HS-27A (cell line): ENCODE data around the gene RHBDD1.

Experiments
- DNase-seq: peaks from one replicate; pipeline ENCODE4 v3.0.0-alpha.2; 2012; ENCODE audit warnings: low read depth, missing footprints

RHBDD1 gene

DNA sequence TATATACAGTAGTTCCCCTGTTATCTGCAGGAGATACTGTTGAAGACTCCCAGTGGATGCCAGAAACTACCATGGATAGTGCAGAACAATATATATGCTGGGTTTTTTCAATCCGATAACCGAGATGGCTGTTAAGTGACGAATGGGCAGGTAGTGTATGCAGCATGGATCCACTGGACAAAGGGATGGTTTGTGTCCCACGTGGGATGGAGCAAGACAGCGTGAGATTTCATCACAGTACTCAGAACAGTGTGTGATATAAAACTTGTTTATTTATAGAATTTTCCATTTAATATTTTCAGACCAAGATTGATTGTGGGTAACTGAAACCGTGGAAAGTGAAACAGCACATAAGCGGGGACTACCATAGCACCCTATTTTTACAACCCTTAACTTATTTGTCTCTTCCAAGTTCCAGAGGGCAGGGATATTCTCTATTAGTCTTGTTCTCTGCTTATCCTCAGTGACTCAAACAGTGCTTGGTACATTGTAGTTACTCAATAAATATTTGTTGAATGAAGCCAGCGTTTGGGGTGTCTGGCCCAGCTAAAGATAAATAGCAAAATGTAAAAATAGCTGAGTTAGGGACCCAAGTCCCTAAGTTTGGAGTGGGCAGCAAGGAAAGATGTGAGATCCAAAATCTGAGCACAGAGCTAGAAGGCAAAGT is 50.0 kb downstream of the RHBDD1 start:
- DNase-seq: no peak

DNA sequence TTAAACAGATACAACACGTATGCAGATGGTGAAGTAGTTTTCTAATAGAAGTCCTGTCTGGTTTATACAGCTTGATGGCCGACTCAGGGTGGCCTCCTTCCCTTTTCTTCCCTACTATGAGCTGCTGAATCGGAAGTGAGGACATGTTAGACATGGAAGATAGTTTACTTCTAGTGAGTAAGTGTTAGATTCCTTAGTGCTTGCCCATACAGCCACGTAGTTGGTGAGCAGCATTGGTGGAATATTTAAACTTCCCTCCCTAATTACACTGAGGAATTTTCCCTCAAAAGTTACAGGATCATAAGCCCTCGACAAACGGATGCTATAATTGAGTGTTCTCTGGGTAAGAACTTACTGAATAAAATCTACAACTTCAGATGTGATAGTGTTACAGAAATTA is 52.1 kb downstream of the RHBDD1 start:
- DNase-seq: no peak

DNA sequence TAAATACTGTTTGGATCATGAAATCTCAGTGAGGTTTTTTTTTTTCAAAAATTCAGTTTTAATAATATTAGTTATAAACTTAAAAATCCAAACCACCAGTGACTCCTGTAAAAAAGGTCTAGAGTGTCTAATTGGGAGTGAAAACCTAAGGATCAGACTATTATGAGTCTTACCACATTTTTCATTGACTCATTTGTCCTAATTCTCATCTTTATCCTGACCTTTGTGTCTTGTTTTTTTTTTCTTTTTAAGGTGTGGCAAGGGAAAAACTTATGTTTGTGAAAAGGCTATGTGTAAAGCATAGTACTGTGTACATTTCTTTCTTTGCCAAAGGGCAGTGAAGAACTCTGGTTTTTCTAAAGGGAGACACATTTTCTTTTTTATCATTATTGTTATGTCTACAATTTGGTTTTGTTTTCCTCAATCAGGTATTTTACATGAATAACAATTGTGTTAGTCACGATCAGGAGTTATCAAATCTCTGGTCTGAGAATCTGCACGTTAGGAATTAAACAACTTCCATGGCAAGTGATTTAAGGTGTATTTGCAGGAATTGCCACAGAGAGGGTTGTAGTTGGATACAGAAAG is 52.6 kb downstream of the RHBDD1 start:
- DNase-seq: no peak

DNA sequence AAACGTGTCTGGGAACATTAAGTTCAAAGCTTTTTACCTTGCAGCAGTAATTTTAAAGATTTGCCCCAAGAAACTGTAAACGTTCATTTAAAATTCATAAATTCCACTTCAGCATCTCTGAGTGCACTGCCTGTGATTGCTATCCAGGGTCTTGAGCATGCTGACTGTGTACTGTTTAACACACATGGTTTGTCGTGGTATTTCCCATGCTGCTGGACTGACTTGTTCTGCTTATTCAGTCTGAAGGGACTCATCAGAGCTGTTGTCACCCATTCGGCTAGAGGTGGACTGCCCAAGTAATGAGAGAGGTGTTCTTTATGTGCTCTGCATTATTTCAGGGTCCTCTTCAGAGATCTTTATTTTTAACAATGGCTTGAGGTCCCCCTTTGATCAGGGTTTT is 53.1 kb downstream of the RHBDD1 start:
- DNase-seq: no peak

DNA sequence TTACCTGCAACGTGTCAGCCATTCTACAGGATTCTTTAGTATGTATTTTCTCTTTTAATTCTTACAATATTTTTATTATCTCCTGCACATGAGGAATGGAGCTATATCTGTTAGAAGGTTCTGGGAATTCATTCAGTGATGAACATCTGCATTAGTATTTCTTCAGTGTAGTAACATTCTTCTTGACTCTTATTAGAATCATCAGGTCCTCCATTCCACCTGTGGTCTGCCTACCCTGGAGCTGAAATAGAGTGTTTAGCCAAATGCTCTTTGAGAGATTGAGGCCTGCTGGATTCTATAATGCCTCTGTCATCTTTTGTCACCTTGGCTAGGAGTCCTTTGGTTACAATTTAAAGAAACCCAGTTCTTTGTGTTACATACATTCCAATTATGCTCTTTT is 54.4 kb downstream of the RHBDD1 start:
- no peak for DNase-seq

DNA sequence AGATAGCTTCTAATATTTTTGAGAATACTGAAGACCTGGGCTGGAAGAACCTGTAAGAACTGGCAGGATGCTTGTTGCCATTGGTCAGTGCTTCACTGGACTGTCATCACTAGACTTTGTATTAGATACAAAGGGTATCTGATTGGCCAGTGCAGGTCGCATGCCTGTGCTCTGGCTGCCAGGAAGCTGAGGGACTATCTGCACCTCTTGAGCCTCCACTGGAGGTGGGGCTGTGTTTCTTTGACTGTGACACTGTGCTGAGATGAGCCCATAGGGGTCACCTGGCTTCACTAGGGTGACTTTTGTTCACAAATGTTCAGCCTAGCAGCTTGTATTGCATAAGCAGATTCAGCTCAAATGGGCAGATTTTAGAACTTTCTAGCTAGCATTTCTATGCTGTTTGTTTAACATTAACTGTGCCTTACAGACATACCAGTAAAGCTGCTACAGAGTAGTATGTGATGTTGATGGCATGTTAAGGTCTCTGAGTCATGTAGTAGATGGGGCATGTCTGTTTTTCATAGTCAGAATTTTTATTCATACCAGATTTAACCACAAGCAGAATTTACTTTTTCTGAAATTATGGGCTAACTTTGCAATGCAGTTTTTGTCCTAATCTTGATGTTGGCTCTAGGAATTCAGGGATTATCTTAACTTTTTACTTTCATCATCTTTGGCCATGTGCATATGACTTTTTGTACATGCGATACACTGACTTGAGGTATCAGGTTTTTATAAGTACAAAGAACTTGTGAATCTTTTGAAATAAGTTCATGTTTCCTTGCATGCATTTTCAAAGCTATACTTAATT is 56.1 kb downstream of the RHBDD1 start:
- DNase-seq: no peak

DNA sequence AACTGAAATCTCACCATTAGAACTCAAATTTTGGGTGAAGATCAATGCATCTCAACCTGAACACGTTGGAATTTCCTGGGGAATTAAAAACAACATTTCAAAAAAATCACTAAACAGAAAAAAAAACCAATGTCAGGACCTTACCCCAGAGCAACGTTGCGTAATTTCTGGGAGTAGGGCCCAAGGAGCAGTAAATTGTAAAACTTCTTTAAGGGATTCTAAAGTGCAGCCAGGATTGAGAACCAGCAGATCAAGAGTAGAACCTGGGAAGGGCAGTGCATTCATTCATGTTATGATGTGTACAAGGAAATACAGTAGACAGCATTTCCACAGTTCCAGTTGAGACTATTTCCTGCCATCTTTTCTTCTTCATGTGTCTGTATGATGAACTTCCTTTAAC is 56.9 kb downstream of the RHBDD1 start:
- DNase-seq: no peak

DNA sequence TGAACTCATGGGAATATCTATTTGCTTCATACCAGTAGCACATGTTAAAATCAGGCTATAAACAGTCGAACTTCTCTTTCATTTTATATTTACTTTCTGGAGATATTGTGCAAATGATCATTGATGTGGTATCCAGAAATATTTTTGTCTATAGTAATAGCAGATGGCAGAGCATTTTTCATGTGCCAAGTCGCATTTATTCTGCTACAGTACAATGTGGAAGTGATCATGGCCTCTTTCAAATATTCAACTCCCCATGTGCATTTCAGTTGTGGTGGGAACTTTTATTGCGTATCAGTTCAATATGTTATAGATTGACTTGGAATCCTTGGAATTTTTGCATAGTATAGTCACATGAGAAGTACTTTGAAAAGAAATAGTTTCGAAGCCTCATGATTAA is 57.4 kb downstream of the RHBDD1 start:
- DNase-seq: no peak

DNA sequence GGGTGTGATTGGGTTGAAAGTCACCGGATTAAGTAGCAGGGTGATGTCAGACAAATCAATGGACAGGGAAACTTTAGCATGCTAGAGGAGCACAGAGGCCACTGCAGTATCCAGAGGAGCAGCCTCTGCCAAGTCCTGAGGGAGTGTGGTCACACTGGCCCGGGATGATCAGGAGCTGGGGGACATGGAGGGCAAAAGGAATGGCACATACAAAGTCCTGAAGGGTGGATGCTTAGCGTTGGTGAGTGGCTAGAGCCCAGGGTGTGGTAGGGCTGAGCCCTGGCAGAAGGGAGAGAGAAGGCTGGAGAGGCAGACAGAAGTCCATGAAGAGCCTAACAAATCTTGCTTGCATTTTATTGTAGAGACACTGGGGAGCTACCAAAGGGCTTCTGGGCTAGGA is 58.9 kb downstream of the RHBDD1 start:
- DNase-seq: no peak

DNA sequence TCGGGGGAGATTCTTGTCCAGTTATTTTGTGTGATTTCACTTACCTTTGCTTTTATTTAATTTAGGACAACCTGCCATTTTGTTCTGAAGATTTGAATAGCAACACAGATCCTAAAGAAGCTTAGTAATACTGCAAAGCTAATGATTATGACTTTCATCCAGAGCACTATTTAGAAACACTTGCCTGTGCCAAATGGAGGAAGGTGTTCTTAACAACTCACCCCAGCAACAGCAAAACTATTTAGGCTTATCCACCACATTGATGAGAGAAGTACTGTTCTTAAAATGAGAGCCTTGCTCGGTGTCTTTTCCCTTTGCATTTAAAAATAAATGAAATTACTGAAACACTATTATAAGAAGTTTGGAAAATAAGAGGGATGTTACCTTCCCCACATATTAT is 59.7 kb downstream of the RHBDD1 start:
- no peak for DNase-seq

DNA sequence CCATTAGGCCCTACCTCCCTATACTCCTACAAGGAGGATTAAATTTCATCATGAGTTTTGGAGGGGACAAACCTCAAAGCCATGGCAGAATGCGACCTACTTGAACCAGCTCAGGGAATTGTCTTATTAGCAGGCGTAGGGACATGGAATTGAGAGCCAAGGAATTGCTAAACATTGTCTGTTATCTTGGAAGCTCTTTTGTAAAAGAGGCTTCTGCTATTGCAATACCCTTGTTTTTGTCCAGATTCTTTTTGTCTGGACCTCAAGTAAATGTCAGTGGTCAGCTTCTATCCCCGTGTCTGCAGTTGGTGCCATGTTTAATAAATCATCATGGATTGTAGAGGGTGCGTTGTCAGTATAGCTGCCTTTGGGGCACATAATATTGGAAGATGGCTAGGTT is 62.3 kb downstream of the RHBDD1 start:
- no peak for DNase-seq

DNA sequence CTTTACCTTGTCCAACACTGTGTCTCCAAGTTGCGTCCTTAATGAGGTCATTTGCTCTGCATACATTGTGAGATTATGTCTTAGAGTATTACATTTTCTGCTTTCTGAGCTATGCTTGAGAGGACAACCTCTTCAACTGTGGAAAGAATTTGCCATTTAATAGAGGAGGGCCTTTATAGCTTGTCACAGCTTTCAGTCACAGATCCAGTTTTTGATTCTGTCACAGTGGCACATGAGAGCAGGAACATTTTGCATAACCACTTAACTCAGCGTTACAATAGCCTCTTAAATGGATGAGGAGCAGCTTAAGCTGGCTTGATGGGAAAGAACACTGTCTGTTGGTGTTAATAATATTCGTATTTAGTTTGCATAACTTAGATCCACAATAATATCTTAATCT is 63.0 kb downstream of the RHBDD1 start:
- DNase-seq: no peak

DNA sequence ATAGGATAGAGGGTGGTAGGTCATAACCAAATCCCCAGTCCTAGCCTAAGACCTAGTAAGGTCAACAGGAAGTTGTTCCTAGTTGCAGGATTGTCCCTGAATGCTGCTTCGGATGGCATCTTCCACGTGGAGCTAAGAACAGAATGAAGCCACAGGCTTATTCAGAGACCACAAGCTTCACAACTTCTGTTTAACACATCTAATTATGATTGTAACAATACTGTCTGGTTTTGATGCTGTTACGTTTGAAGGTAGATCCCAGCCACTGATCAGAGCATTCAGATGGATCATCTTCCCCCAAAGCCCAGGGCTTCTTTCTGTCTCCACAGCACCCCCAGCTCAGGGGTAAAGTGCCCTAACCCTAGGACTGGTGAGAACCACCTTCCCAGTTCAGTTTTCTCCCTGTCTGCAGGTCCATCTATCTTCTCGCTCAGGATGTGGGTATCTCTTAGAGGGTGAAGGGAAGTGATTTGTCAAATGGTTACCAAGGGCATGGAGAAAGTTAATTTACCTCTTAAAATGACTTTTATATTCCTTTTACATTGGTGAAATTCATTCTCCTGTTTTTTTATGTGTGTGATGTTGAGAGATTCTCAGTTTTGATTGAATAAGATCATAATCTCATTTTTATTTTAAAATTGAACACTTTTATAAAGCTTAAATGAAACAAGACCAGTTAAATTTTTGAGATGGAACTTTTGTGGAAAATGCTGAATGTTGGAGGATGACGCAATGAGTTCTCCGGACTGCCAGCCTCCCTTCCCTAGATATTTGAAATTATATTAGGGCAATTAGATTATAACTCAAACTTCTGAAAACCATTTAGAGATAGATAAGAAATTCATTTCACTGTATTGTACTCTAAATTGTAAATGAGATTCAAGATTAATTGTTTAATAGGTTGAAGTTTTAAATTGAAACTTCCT is 66.5 kb downstream of the RHBDD1 start:
- DNase-seq: no peak

DNA sequence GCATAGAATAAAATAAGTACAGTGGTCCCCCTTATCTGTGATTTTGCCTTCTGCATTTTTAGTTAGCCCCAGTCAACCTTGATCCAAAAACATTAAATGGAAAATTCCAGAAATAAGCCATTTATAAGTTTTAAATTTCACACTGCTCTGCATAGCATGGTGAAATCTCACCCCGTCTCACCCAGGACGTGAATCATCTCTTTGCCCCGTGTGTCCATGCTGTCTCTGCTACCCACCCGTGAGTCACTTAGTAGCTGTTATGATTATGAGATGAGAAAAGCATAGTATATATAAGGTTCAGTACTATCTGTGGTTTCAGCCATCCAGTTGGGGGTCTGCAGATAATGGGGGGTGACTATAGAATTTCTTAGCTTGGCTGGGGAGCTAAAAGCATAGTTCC is 67.3 kb downstream of the RHBDD1 start:
- DNase-seq: no peak

DNA sequence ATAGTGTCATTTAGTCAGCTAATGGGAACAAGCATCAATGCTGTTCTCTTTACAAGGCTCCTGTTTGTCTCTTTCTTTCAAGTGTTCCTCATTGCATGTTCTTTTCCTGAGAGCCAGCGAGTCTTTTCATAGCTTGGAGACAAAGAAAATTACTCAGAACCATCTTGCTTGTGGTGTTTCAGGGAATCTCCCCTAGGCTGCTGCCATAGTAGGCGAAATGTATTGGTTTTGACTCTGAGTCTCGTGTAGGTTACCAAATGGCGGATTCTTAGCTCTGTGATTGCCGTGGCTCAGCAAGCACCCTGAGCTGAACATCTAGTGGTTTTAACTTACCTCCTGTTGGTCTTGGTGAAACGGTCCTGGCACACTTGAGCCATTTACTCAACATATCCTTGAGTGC is 68.7 kb downstream of the RHBDD1 start:
- no peak for DNase-seq

DNA sequence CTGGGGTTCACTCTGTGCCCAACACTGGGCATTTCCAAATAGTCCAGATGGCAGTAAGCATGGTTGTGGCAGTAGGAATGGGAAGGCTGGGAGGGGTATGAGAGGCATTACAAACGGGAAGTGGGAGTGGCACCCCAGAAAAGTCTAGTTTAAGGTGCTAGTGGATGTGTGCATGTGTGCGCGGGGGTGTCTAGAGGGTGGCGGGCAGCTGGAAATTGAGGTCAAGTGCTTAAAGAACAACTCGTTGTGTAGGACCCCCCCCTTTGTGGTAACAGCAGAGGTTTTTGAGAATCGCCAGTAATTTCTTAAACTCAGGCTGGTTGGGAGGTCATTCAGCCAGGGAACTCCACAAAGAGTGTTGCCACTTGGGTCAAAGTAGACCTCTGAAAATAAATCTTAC is 69.9 kb downstream of the RHBDD1 start:
- DNase-seq: no peak

DNA sequence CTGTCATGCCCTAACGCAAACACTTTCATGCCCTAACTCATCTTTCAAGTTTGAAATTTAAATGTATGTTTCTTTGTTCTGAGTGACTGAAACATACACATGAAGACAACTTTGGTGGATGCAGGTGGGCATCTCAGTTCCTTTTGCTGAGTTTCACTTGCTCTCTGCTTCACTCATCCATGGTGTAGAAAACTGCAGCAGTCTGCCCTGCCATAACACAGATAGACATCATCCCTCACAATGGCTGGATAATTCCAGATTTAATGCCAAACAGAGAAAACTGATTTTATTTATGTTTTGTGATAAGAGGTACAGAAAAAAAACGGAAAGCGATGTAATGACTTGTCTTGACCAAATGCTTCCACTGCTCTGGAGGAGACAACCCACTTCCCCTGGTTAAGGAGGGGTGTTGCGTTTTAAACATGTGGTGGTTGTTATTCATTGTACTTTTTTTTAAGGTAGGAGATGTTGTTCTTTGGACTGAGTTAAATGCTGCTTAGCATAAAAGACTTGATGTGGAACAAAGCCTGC is 70.4 kb downstream of the RHBDD1 start:
- DNase-seq: no peak

DNA sequence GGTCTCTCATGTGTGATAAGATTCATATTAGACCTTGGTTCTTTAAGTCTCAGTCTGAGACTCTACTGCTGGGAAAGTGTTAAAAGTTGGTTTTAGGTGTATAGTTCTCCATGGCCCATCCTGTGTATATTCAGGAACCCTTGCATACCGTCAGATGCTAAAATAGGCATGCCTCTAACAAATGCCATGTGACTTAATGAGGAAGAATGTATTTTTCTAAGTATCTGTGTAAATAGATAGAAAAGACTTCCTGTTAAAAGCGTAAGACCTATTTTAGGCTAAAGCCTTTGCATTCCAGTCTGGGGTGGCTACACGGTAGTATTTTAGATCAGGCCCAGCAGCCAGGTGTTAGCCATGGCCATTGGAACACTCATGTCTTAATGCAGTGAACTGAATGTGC is 73.3 kb downstream of the RHBDD1 start:
- DNase-seq: no peak

DNA sequence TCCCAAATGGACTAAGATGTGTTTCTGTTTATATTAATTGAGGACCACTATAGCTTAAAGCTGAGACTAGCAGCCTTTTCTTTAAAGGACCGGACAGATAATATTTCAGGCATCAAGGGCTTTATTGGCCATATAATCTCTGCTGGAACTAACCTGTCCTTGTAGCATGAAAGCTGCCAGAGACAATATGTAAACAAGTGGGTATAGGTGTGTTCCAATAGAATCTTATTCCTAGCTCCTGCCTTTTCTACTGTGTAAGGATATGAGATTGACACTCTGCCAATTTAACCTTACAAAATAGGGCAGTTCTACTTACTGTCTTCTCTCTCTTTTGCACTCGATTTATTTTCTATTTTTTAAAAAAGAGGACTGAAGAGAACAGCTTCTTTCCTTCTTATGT is 74.0 kb downstream of the RHBDD1 start:
- DNase-seq: no peak

DNA sequence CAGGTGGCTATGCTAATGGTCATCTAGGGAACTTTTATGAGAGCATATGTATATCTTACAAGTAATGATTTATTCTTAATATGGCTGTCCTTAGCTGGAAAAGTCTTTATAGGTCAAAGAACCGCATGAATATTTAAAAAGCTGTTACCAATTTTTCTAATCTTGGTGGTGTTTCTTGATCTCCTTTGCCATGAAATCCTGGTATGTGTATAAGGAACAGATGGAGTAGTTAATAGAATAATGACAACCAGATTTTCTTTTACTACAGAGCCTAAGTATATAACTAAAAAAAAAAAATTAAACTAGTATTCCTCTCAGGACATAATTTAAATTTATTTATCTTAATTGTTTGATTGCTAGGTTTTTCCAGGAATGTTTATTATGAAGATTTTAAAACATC is 74.5 kb downstream of the RHBDD1 start:
- no peak for DNase-seq

DNA sequence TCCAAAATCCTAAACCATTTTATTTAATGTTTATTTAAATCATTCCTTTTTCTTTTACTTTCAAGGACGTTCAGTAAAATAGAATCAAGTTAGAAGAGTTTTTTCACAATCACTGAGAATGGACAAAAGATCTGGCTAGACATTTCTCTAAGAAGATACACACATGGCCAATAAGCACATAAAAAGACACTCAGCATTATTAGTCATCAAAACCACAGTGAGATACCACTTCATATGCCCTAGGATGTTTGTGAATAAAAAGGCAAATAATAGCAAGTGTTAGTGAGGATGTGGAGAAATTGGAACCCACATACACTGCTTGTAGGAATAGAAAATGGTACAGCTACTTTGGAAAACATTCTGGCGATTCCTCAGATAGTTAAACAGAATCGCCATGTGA is 76.1 kb downstream of the RHBDD1 start:
- no peak for DNase-seq

DNA sequence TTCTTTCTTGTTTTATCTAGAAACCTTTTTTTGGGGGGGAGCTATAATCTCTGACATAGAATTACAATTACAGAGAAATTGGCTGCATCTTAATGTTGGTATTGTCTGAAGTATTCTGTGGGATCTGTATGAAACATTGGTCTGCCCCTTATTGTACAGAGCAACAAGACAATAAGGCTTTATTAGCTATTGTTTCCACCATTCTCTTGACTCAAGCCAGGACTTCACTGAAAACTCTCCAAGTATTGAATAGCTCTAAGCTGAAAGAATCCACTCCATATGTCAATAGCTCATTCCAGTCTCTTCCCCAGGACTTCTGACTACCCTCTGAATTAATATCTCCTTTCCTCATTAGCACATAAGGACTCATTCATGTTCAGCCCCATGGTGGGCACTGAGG is 77.8 kb downstream of the RHBDD1 start:
- no peak for DNase-seq
